PC-9 (cell line): ENCODE measurements around the gene BOD1L2. TPM values are rescaled to one million over a fixed set of nuclear protein-coding genes. Genes with fewer than 3 reads are reported as not detected.

ENCODE experiments used
- BruUV-seq: library from RNA; stranded (reverse); fragments of 400-500 nt; replicated peaks from 2 replicates; lab custom pipeline; 2021; lab: Mats Ljungman, UMichigan
- CTCF ChIA-PET: fragments of 300-600 bp; sonication (Branson Sonifier 250); formaldehyde crosslinking; loops from one replicate; lab custom pipeline; 2022; ENCODE audit warnings: antibody characterized with exemption; lab: Charles Lee
- POLR2A ChIA-PET: fragments of 300-600 bp; sonication (Branson Sonifier 250); formaldehyde crosslinking; loops from one replicate; lab custom pipeline; 2022; ENCODE audit warnings: antibody characterized with exemption; ENCODE audit not compliant: unreplicated experiment; lab: Charles Lee
- DNase-seq, 2 experiments: peaks; one replicate each; pipeline versions ENCODE4 v3.0.0 to v3.0.0-alpha.2; 2015 to 2022; ENCODE audit warnings: mixed read lengths in 1 of 2
- H2AFZ ChIP-seq: fragments of 200-600 bp; sonication (generic); 2 replicates; pipeline ENCODE4 v1.8.1; 2017; ENCODE audit warnings: antibody characterized with exemption
- H3F3A ChIP-seq: fragments of 200-600 bp; sonication (generic); 2 replicates; pipeline ENCODE4 v1.8.1; 2017; ENCODE audit warnings: antibody characterized with exemption, mild to moderate bottlenecking, low read depth; ENCODE audit not compliant: insufficient read depth
- H3K27ac ChIP-seq: fragments of 200-600 bp; sonication (generic); 2 replicates; pipeline ENCODE4 v1.6.1; 2016; ENCODE audit warnings: mixed run types
- H3K27me3 ChIP-seq: fragments of 200-600 bp; sonication (generic); 2 replicates; pipeline ENCODE4 v1.6.1; 2016; ENCODE audit warnings: low read depth, mixed run types; ENCODE audit not compliant: insufficient read depth
- H3K36me3 ChIP-seq: fragments of 200-600 bp; sonication (generic); 2 replicates; pipeline ENCODE4 v1.6.1; 2016; ENCODE audit warnings: low read depth, mixed run types
- H3K4me1 ChIP-seq: fragments of 200-600 bp; sonication (generic); replicated peaks from 2 replicates; pipeline ENCODE4 v1.6.1; 2016; ENCODE audit warnings: mixed run types; ENCODE audit not compliant: insufficient read depth
- H3K4me2 ChIP-seq: fragments of 200-600 bp; sonication (generic); 2 replicates; pipeline ENCODE4 v1.6.1; 2017; ENCODE audit warnings: mixed run types
- H3K4me3 ChIP-seq: fragments of 200-600 bp; sonication (generic); 2 replicates; pipeline ENCODE4 v1.6.1; 2016; ENCODE audit warnings: mixed run types
- H3K79me2 ChIP-seq: fragments of 200-600 bp; sonication (generic); 2 replicates; pipeline ENCODE4 v1.6.1; 2017; ENCODE audit warnings: low read depth, mixed run types
- H3K9me2 ChIP-seq: fragments of 200-600 bp; sonication (generic); 2 replicates; pipeline ENCODE4 v1.8.1; 2017; ENCODE audit warnings: mild to moderate bottlenecking; ENCODE audit not compliant: insufficient read depth
- H3K9me3 ChIP-seq: fragments of 200-600 bp; sonication (generic); 2 replicates; pipeline ENCODE4 v1.8.1; 2016; ENCODE audit warnings: low read depth; ENCODE audit not compliant: insufficient read depth
- H4K20me1 ChIP-seq: fragments of 200-600 bp; sonication (generic); 2 replicates; pipeline ENCODE4 v1.8.1; 2017; ENCODE audit not compliant: insufficient read depth
- CTCF ChIP-seq: fragments of 200-600 bp; sonication (generic); conservative IDR thresholded peaks from 2 replicates; pipeline ENCODE4 v1.6.1; 2017; ENCODE audit warnings: mixed run types, antibody characterized with exemption, mild to moderate bottlenecking, moderate library complexity
- EZH2 ChIP-seq: fragments of 200-600 bp; sonication (generic); IDR thresholded peaks from 2 replicates; pipeline ENCODE4 v1.8.0; 2017; ENCODE audit warnings: antibody characterized with exemption, low read depth
- intact Hi-C: fragments of 100-400 bp; cut with micrococcal nuclease; formaldehyde crosslinking; loops from one replicate; pipeline ENCODE4 v1.10.0; 2022; ENCODE audit not compliant: unreplicated experiment
- total RNA-seq: library from RNA; stranded (reverse); gene quantifications from 2 replicates; pipeline ENCODE4 v1.2.3, GENCODE V29; 2021

The BOD1L2 gene
- total RNA-seq, 1 experiment from 2014 or later: not detected

- no peaks in the 10 kb centered on the region for H3K9me2 ChIP-seq
- BruUV-seq: no TSS peak
- no peak for DNase-seq
- no peak overlapping the region for H2AFZ ChIP-seq
- no peaks in the 10 kb centered on the region for H4K20me1 ChIP-seq
- no peak overlapping the region for H3K27ac ChIP-seq
- TF ChIP-seq EZH2 (no peak), CTCF (no peak)
- H3K36me3 ChIP-seq: no peaks in the 10 kb centered on the region
- no peaks in the 10 kb centered on the region for H3K4me1 ChIP-seq
- no peak overlapping the region for H3K4me3 ChIP-seq
- H3F3A ChIP-seq: no peaks in the 10 kb centered on the region
- POLR2A ChIA-PET: no interaction called here
- peaks cover 6% of the 10 kb centered on the region; the same call in 1 of the 2 replicates for H3K27me3 ChIP-seq
- no peaks in the 10 kb centered on the region for H3K9me3 ChIP-seq
- no peak overlapping the region for H3K4me2 ChIP-seq
- H3K79me2 ChIP-seq: no peaks in the 10 kb centered on the region
- intact Hi-C loops: no loop called here
- CTCF ChIA-PET: no interaction called here
Measured at GRCh38 chr18:57131101-57131500, 15.8 kb upstream of the BOD1L2 start.

GRCh38 chr18:57131782-57132181, 15.1 kb upstream of the BOD1L2 start:
- H3K36me3 ChIP-seq: no peaks in the 10 kb centered on the region
- POLR2A ChIA-PET: no interaction called here
- TF ChIP-seq EZH2 (no peak), CTCF (no peak)
- H3K79me2 ChIP-seq: no peaks in the 10 kb centered on the region
- peaks cover 6% of the 10 kb centered on the region; the same call in 1 of the 2 replicates for H3K27me3 ChIP-seq
- no peak overlapping the region for H3K27ac ChIP-seq
- no peaks in the 10 kb centered on the region for H3K9me2 ChIP-seq
- H3K9me3 ChIP-seq: no peaks in the 10 kb centered on the region; the same call in none of the 2 replicates
- no peaks in the 10 kb centered on the region for H3K4me1 ChIP-seq
- H3F3A ChIP-seq: no peaks in the 10 kb centered on the region
- no peak overlapping the region for H3K4me3 ChIP-seq
- no peak for DNase-seq
- CTCF ChIA-PET: no interaction called here
- no peak overlapping the region for H3K4me2 ChIP-seq
- H2AFZ ChIP-seq: no peak overlapping the region
- no peaks in the 10 kb centered on the region for H4K20me1 ChIP-seq
- intact Hi-C loops: no loop called here
- BruUV-seq: no TSS peak

GRCh38 chr18:57134618-57135135, 12.2 kb upstream of the BOD1L2 start:
- no peaks in the 10 kb centered on the region for H3K4me1 ChIP-seq
- H3K36me3 ChIP-seq: no peaks in the 10 kb centered on the region
- H4K20me1 ChIP-seq: no peaks in the 10 kb centered on the region
- no peak for DNase-seq
- no peak overlapping the region for H3K4me3 ChIP-seq
- no peaks in the 10 kb centered on the region; the same call in none of the 2 replicates for H3K9me3 ChIP-seq
- no peaks in the 10 kb centered on the region for H3K9me2 ChIP-seq
- CTCF ChIA-PET: no interaction called here
- H3F3A ChIP-seq: no peaks in the 10 kb centered on the region
- BruUV-seq: no TSS peak
- H3K27me3 ChIP-seq: no peaks in the 10 kb centered on the region
- intact Hi-C loops: no loop called here
- no peak overlapping the region for H2AFZ ChIP-seq
- POLR2A ChIA-PET: no interaction called here
- no peaks in the 10 kb centered on the region for H3K79me2 ChIP-seq
- H3K27ac ChIP-seq: no peak overlapping the region
- no peak overlapping the region for H3K4me2 ChIP-seq
- TF ChIP-seq CTCF: no peak
- TF ChIP-seq EZH2: no peak
